ENCODE results near the gene MARCHF4. TPM values are rescaled to one million over a fixed set of nuclear protein-coding genes. Genes with fewer than 3 reads are reported as not detected.
A peak's percentile ranks its signal among the peaks of the same experiment; 100 is the strongest.

MARCHF4 gene
- total and polyA plus RNA-seq, 2 donors (not counting 3 experiments of a cell fraction or from before 2014, with no cell fraction given), result 11.7 to 21.5 TPM

- POLR2A ChIA-PET, result no interaction called here
- no peak overlapping the region for H3K27ac ChIP-seq (ENCODE audit: insufficient read depth, low read depth, low read length)
- no TSS peak for BruUV-seq (replicated peaks)
Measured at GRCh38 chr2:216404010-216404618, 31.8 kb upstream of the MARCHF4 start.

More at GRCh38 chr2:216404010-216404618, 31.8 kb upstream of the MARCHF4 start:
- intact Hi-C loops (cut with micrococcal nuclease) (loop anchor here (1.0 to 5.0 kb wide), 4 partner anchors 32 to 287 kb away; partner anchors contain the start of gene MARCHF4), dilution Hi-C loops (cut with MboI; ENCODE audit: extremely low pct_ligation_motif_present, low sequenced_read_pairs) (no loop called here)
- Histone ChIP-seq H3K9me3 (replicated peaks; ENCODE audit: control insufficient read depth, insufficient read depth, low read length) (no peaks in the 10 kb centered on the region), H3K4me2 (ENCODE audit: insufficient read depth, low read length) (no peak overlapping the region), H3K4me1 (ENCODE audit: control insufficient read depth, extremely low read depth, insufficient read depth, low read length) (no peaks in the 10 kb centered on the region), H3K4me3 (replicated peaks in 1 of 3; ENCODE audit: insufficient read depth in 1 of 3, low read depth in 1 of 3, low read length in 3 of 3) (no peak overlapping the region), H3K79me2 (ENCODE audit: control insufficient read depth, insufficient read depth, low read length) (no peaks in the 10 kb centered on the region), H4K20me1 (replicated peaks; ENCODE audit: control insufficient read depth, extremely low read depth, insufficient read depth, low read length) (no peaks in the 10 kb centered on the region), H2AFZ (ENCODE audit: low read depth, low read length) (no peak overlapping the region), H3K9ac (replicated peaks; ENCODE audit: extremely low read depth, insufficient read depth, low read length) (no peak overlapping the region), H3K36me3 (ENCODE audit: control insufficient read depth in 2 of 2, extremely low read depth in 1 of 2, insufficient read depth in 2 of 2, low read length in 2 of 2) (no peaks in the 10 kb centered on the region), H3K27me3 (ENCODE audit: control insufficient read depth in 2 of 2, insufficient read depth in 2 of 2, low read length in 2 of 2) (no peaks in the 10 kb centered on the region), H3K9me1 (replicated peaks; ENCODE audit: control insufficient read depth, extremely low read depth, insufficient read depth, low read length) (no peaks in the 10 kb centered on the region)
- CTCF ChIA-PET, result interaction anchor here (0.7 to 6.0 kb wide), 29 partner anchors 8 to 257 kb away, joined by 3 to 52 read pairs (median 4); partner anchors contain the start of genes MARCHF4 and SMARCAL1
- FAIRE-seq (peak; percentile 58), DNase-seq (ENCODE audit: low read depth, low spot score) (peak; percentile 21)
- TF ChIP-seq JUN (IDR thresholded peaks at IDR 0.05; ENCODE audit: borderline replicate concordance, insufficient read depth, insufficient read length, low read depth) (no peak), POLR2A (IDR thresholded peaks at IDR 0.05; ENCODE audit: low read depth, low read length) (no peak), EZH2 (IDR thresholded peaks at IDR 0.05; ENCODE audit: borderline replicate concordance, low read depth, low read length, severe bottlenecking) (no peak), CTCF (IDR thresholded peaks at IDR 0.05; ENCODE audit: extremely low read depth in 1 of 2, insufficient read depth in 1 of 2, low read depth in 1 of 2, low read length in 2 of 2) (peak; percentile 72 to 75), GATA2 (IDR thresholded peaks at IDR 0.05; ENCODE audit: insufficient read depth, insufficient read length, low read depth, low read length) (no peak)

Measured in endothelial cell of umbilical vein (primary cell).